GM23248 (cell line): ENCODE measurements around the gene PTPRD.

ENCODE experiments used
- EZH2 ChIP-seq: fragments of 200-600 bp; sonication (generic); IDR thresholded peaks from 2 replicates; pipeline ENCODE4 v1.6.1; 2018; ENCODE audit warnings: antibody characterized with exemption, mild to moderate bottlenecking; ENCODE audit not compliant: insufficient read depth, poor library complexity, severe bottlenecking
- EZH2phosphoT487 ChIP-seq: fragments of 200-600 bp; sonication (generic); IDR thresholded peaks from 2 replicates; pipeline ENCODE4 v1.6.1; 2018; ENCODE audit warnings: antibody characterized with exemption, moderate library complexity, mild to moderate bottlenecking, low read depth; ENCODE audit not compliant: insufficient read depth

- TF ChIP-seq EZH2 (no peak), EZH2phosphoT487 (no peak)
These were observed 991.4 kb downstream of the PTPRD start for GRCh38 chr9:9621355-9621940.
